Neural crest cell (in vitro differentiated cells): ENCODE measurements around the gene IFI16. TPM values are rescaled to one million over a fixed set of nuclear protein-coding genes. Genes with fewer than 3 reads are reported as not detected.

Experiments used
- DNase-seq: peaks from one replicate; pipeline ENCODE4 v3.0.0; 2021; ENCODE audit warnings: low read depth, mixed read lengths, low spot score
- H3K27ac Mint-ChIP-seq: one replicate; pipeline ENCODE4 v1.8.0; 2021; ENCODE audit warnings: mild to moderate bottlenecking, mixed read lengths; ENCODE audit not compliant: unreplicated experiment
- H3K27me3 Mint-ChIP-seq: 2 replicates; pipeline ENCODE4 v1.8.0; 2021; ENCODE audit warnings: low read depth, mild to moderate bottlenecking, mixed read lengths
- H3K36me3 Mint-ChIP-seq: 2 replicates; pipeline ENCODE4 v1.8.0; 2021; ENCODE audit warnings: low read depth, mild to moderate bottlenecking, mixed read lengths
- H3K4me1 Mint-ChIP-seq: 2 replicates; pipeline ENCODE4 v1.8.0; 2021; ENCODE audit warnings: mixed read lengths
- H3K4me3 Mint-ChIP-seq: one replicate; pipeline ENCODE4 v1.8.0; 2021; ENCODE audit warnings: mild to moderate bottlenecking, mixed read lengths
- H3K9me3 Mint-ChIP-seq: 2 replicates; pipeline ENCODE4 v1.8.0; 2021; ENCODE audit warnings: mixed read lengths
- CTCF ChIP-seq: fragments of 200-600 bp; sonication (generic); conservative IDR thresholded peaks from 2 replicates; pipeline ENCODE4 v1.5.0; 2021; ENCODE audit warnings: antibody characterized with exemption, mild to moderate bottlenecking
- total RNA-seq: library from RNA; stranded (reverse); gene quantifications from 2 replicates; pipeline ENCODE4 v1.2.1, GENCODE V29; 2021

The IFI16 gene
- total RNA-seq, 1 donor from 2014 or later, result 4.9 TPM

DNA sequence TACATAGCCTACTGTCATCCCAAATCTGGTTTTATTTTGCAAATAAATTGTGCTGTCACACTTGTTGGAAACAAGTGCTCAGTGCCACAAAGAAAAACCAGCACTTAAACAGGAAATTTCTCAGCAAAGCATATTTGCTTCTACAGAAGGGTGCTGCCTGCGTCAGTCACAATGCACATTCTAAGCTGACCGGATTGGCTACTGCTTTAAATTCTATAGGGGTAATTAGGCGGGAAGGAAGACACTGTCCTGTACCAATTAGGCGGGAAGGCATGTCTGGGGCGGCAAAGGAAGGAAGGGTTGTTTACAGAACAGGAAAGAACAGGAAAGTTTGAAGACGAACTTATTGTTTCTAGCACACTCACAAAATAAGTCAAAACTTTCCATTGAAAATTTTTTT lies 2.8 kb downstream of the IFI16 start:
- Mint-ChIP-seq H3K27me3 (no peaks in the 10 kb centered on the region), H3K4me1 (peaks cover 13% of the 10 kb centered on the region), H3K9me3 (peaks cover 4% of the 10 kb centered on the region), H3K27ac (no peak overlapping the region), H3K4me3 (no peak overlapping the region), H3K36me3 (peaks cover 3% of the 10 kb centered on the region)
- TF ChIP-seq CTCF, result no peak
- DNase-seq, result no peak

DNA sequence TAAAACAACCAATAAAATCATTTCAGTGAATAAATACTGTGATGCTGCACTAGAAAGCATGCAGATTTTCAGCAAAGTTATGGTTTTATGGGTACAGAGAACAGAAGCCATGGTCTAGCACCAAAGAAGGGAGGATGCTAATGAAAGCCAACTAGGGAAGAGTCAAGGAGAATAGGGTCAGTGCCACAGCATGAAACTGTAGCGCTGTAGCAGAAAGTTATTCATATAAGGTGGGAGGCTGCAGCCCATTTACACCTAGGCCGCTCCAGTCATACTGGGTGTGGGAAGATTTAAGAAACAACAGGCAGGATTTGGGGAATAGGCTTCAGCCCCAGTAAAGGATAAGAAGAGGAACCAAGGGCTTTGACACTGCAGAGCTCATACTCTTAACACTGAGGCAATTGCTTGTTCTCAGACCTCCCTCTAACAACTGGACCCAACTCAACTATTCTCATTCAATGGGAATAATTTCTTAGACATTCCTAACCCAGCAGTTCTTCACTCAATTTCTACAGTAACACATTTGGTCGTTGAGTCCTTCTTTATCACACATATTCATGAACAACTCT lies 4.4 kb downstream of the IFI16 start:
- no peak for DNase-seq
- H3K27me3 Mint-ChIP-seq, result no peaks in the 10 kb centered on the region
- peaks cover 6% of the 10 kb centered on the region for H3K36me3 Mint-ChIP-seq
- TF ChIP-seq CTCF, result no peak
- peaks cover 4% of the 10 kb centered on the region for H3K9me3 Mint-ChIP-seq
- no peak overlapping the region for H3K27ac Mint-ChIP-seq
- H3K4me3 Mint-ChIP-seq, result no peak overlapping the region
- peaks cover 13% of the 10 kb centered on the region for H3K4me1 Mint-ChIP-seq

DNA sequence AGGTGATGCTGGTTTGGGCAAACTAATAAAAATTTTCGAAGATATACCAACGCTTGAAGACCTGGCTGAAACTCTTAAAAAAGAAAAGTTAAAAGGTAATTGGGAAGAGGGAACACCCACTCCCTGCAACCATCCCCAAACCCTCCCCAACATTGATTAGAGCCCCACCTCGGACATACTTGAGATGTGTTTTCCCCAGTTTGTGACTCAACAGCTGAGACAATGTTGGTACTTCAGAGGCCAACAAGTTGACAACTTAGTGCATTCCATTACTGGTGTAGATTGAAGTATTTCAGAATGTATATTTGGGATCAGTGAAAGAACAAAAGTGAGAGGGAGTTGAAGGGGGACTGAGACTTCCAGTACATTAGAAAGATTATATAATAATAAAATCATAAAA lies 5.1 kb downstream of the IFI16 start:
- TF ChIP-seq CTCF, result no peak
- DNase-seq, result no peak
- Mint-ChIP-seq H3K27ac (no peak overlapping the region), H3K9me3 (peaks cover 4% of the 10 kb centered on the region), H3K36me3 (peaks cover 6% of the 10 kb centered on the region), H3K27me3 (no peaks in the 10 kb centered on the region), H3K4me1 (peaks cover 9% of the 10 kb centered on the region), H3K4me3 (no peak overlapping the region)

GRCh38 chr1:159015440-159015909 lies 5.8 kb downstream of the IFI16 start:
- H3K36me3 Mint-ChIP-seq, result peaks cover 6% of the 10 kb centered on the region
- H3K4me3 Mint-ChIP-seq, result no peak overlapping the region
- no peak overlapping the region for H3K27ac Mint-ChIP-seq
- H3K4me1 Mint-ChIP-seq, result peaks cover 5% of the 10 kb centered on the region
- no peak for TF ChIP-seq CTCF
- no peak for DNase-seq
- H3K27me3 Mint-ChIP-seq, result no peaks in the 10 kb centered on the region
- peaks cover 4% of the 10 kb centered on the region for H3K9me3 Mint-ChIP-seq

GRCh38 chr1:159023723-159024122 lies 14.0 kb downstream of the IFI16 start:
- Mint-ChIP-seq H3K27me3 (no peaks in the 10 kb centered on the region), H3K36me3 (no peaks in the 10 kb centered on the region), H3K4me3 (no peak overlapping the region), H3K27ac (no peak overlapping the region), H3K4me1 (no peaks in the 10 kb centered on the region), H3K9me3 (peaks cover 4% of the 10 kb centered on the region)
- DNase-seq, result no peak
- no peak for TF ChIP-seq CTCF
